ENCODE measurements around the gene HES1.
A peak's percentile ranks its signal among the peaks of the same experiment; 100 is the strongest.

Gene HES1

DNA sequence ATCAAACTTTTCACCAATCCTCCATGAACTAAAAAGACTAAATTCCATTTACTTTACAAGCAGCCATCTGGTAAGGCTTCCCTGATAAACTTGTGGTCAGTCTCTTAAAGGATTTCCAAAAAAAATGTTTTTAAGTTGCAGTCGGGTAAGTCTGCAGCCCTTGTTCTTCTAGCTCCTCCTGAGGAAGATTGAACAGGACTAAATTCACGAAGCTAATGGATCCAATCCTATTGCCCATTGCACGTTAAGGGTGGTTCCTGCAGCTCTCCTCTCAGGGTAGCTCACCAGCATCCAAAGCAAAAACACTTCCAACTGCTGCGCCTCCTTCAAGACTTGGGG lies 2.8 kb downstream of the HES1 start:
- peak; percentile 59 for DNase-seq (ENCODE audit: low read depth)
- TF ChIP-seq, protein P1, sequence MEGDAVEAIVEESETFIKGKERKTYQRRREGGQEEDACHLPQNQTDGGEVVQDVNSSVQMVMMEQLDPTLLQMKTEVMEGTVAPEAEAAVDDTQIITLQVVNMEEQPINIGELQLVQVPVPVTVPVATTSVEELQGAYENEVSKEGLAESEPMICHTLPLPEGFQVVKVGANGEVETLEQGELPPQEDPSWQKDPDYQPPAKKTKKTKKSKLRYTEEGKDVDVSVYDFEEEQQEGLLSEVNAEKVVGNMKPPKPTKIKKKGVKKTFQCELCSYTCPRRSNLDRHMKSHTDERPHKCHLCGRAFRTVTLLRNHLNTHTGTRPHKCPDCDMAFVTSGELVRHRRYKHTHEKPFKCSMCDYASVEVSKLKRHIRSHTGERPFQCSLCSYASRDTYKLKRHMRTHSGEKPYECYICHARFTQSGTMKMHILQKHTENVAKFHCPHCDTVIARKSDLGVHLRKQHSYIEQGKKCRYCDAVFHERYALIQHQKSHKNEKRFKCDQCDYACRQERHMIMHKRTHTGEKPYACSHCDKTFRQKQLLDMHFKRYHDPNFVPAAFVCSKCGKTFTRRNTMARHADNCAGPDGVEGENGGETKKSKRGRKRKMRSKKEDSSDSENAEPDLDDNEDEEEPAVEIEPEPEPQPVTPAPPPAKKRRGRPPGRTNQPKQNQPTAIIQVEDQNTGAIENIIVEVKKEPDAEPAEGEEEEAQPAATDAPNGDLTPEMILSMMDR (conservative IDR thresholded peaks at IDR 0.05; ENCODE audit: low read length), result no peak
- H3K4me3 ChIP-seq (ENCODE audit: low read length), result peak overlapping the region; percentile 16; the same call in 1 of the 2 replicates

DNA sequence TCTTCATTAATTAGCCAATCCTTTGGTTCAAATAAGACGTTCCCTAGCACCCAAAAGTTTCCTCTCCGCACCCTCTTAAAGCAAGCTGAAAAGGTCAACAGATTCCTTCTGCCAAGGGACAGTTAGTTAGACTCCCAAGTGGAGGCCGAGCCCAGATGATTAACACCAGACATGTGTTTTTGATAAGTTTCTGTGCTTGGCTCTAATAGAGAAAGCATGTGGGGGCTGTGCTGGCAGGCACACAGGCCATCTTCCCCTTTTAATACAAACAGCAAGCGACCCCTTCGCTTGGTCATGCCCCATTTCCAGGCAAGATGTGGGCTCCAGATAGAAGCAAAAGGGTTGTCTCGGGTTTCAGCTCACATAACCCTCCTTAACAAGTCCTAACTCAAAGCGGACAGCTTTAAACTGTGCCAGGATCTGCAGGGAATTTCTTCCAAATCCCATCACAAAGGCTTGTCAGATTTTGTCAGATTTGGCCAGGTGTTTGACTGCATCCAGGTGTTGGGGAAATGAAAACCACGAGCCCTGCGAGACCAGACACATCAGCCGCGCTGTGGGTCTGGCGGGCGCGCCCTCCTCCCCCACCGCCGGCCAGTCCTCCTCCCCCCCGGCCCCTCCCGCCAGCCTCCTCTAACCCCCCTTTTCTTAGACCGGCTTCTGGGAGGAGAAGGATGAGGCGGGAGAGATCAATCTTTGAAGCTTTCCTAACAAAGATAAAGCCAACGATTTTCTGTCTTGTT lies 3.3 kb downstream of the HES1 start:
- TF ChIP-seq, protein P1 (conservative IDR thresholded peaks at IDR 0.05; ENCODE audit: low read length), result no peak
- H3K4me3 ChIP-seq (ENCODE audit: low read length), result peak overlapping the region; percentile 33
- DNase-seq (ENCODE audit: low read depth), result peak; percentile 83

DNA sequence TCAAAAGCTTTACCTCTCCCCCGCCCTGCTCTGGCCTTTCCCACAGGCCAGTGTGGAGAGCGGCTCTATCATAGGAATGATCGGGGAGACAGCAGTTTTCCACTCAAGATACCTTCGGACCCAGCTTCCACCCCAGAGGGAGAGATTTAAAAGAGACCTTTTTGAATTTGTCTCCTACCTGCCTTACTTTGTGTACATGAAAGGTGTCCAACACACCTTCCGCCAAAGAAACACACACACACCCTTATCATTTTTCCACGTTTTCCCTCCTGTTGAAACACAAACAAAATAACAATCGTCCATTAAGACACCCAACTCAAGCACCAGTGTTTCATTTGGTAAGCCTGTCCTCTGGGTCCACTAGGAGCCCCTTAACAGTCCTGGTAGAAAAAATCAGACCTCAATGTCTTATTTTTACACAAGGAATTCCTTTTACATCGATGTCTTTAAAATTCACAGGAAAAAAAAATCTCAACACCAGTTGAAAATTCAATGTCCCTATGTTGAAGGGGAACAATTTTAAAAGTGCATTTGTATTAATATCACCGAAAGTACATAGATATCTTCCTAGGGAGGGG lies 4.0 kb downstream of the HES1 start:
- TF ChIP-seq, protein P1 (conservative IDR thresholded peaks at IDR 0.05; ENCODE audit: low read length), result no peak
- H3K4me3 ChIP-seq (ENCODE audit: low read length), result no peak overlapping the region
- no peak for DNase-seq (ENCODE audit: low read depth)

DNA sequence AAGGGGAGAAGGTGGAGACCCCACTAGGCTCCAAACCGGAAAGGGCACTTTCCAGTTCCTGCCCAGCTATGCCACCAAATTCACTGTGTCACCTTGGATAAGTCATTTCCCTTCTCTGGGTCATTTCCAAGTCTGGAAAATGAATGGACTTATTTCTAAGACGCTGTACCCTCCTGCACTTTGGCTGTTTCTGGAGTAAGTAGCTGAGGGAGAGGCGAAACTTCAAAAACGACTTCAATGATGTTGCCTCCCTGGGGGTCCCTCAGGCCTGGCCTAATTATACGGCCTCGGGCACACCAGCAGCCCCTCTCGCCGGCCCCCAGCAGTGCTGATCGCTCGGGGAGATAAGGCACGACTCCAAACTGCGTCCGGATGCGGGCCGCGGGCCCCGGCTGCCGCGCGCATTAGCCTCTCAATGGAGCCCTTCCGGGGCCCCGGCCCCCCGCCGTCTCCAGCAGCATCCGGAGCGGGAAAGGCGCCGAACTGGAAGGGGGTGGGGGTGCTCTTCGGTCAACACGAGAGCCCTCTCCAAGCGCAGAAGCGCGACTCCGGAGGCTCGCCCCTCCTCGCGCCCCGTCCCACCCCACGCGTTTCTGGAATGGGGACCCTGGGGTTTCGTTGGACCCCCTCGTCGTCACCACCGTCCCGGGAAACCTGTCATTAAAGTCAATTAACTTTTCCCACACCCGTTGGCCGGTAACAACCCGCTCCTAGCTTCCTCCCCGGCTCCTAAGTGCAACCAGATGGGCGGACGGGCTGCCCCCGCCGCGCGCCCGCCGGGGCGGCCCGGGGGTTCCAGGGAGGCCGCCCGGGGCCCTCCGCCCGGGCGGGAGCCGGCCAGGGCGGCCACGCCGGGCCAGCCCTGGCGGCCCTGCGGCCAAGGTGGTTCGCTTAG lies 4.8 kb downstream of the HES1 start:
- H3K4me3 ChIP-seq (ENCODE audit: low read length), result peak overlapping the region; percentile 37
- DNase-seq (ENCODE audit: low read depth), result peak; percentile 48

DNA sequence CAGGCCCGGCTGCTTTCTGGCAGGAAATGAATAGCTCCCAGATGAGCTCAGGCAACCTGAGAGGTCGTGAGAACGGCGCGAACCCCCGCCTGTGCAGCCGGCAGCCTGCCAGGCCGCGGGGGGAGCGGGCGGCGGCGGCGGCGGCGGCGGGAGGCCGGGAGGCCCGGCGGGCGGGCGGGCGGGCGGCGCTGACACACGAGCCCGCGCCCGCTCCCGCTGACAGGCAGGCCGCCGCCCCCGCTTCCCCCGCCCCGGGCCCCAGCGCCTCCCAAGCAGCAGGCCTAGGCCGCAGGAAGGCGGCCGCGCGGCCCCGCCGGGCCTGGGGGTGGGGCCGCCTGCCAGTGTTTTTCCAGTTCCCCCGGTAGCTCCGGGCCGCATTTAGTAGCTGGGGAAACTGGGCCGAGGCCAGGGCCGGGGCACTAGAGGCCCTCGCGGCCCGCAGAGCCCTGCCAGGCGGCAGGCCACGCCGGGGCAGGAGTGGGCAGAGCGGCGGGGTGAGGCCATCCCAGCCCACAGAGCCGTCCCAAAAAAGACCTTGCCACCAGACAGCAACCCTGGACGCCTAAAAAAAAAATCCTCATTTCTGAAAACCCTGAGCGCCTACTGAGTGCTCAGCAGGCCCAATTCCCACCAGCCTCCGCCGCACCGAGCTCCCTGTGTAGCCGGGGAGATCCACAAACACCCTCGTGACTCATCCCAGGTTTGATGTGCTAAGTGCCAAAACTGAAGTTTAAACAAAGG lies 5.6 kb downstream of the HES1 start:
- TF ChIP-seq, protein P1 (conservative IDR thresholded peaks at IDR 0.05; ENCODE audit: low read length), result no peak
- peak; percentile 89 for DNase-seq (ENCODE audit: low read depth)
- H3K4me3 ChIP-seq (ENCODE audit: low read length), result peak overlapping the region; percentile 36

More for the DNA sequence above, 4.8 kb downstream of the HES1 start:
- TF ChIP-seq, protein P1 (conservative IDR thresholded peaks at IDR 0.05; ENCODE audit: low read length), result no peak

DNA sequence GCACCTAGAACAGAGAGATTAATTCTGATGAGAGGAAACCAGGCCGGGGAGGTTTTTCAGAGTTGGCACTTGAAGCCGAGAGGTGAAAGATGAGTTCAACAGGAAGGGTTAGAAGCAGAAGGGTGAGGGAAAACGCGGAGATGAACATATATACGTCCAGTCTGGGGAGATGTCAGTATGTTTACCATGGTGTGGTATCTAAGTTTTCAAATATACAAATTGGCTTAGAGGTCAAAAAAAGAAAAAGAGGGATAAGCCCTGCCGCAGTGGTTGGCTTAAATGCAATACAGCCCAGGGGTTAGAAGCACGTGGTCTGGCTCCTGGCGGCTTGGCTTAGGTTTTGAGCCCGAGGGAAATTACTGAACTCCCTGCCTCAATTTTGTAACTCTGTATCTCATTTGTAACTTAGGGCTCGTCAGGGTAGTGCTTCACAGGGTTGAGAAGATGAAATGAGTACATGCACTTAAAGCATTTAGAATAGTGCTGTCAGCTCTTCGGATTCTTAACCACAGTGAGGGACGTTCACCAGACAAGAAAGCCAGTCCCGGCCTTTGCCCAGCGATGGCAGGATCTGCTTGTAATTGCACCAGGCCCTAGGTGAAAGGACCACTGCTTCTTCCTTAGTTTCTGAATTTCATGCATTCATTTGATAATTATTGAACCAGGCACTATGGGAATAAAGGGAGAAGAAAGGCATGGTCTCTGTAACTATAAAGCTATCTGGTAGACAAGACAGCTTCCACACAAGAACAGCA lies 6.4 kb downstream of the HES1 start:
- TF ChIP-seq, protein P1 (conservative IDR thresholded peaks at IDR 0.05; ENCODE audit: low read length), result no peak
- DNase-seq (ENCODE audit: low read depth), result no peak
- H3K4me3 ChIP-seq (ENCODE audit: low read length), result no peak overlapping the region; the same call in 1 of the 2 replicates

Data from AG10803 (cell line).